IMR-90 (cell line): ENCODE data around the gene RBM8A. TPM values are rescaled to one million over a fixed set of nuclear protein-coding genes. Genes with fewer than 3 reads are reported as not detected.

ENCODE experiments used
- ATAC-seq: fragments of 200-7000 bp; cut with Tn5 transposase; 2 replicates; pipeline ENCODE4 v1.9.1; 2020; ENCODE audit warnings: low read depth, mild to moderate bottlenecking, moderate library complexity
- BruUV-seq: library from RNA; stranded (reverse); fragments of 400-500 nt; replicated peaks from 2 replicates; lab custom pipeline; 2021; lab: Mats Ljungman, UMichigan
- CTCF ChIA-PET: fragments of 300-600 bp; formaldehyde crosslinking; extraction: SDS; loops from one replicate; lab custom pipeline; 2021; ENCODE audit warnings: antibody characterized with exemption; lab: Yijun Ruan, JAX
- POLR2A ChIA-PET: fragments of 300-600 bp; sonication (Branson Sonifier 250); formaldehyde crosslinking; loops from one replicate; lab custom pipeline; 2022; ENCODE audit warnings: antibody characterized with exemption; ENCODE audit not compliant: unreplicated experiment; lab: Charles Lee
- DNase-seq: peaks from one replicate; pipeline ENCODE4 v3.0.0; 2013
- H2AFZ ChIP-seq: replicated peaks from 2 replicates; pipeline ENCODE3; 2013; ENCODE audit warnings: low read length, mild to moderate bottlenecking; ENCODE audit not compliant: poor library complexity
- H2AK5ac ChIP-seq: 2 replicates; pipeline ENCODE4 v1.6.1; 2013; ENCODE audit warnings: low read depth, low read length, inconsistent platforms
- H2AK9ac ChIP-seq: replicated peaks from 2 replicates; pipeline ENCODE3; 2013; ENCODE audit warnings: mild to moderate bottlenecking, low read depth, low read length, moderate library complexity; ENCODE audit not compliant: poor library complexity
- H2BK120ac ChIP-seq: 2 replicates; pipeline ENCODE4 v1.6.1; 2013; ENCODE audit warnings: low read depth, low read length, inconsistent platforms
- H2BK15ac ChIP-seq: 3 replicates; pipeline ENCODE4 v1.6.1; 2013; ENCODE audit warnings: low read depth, low read length, inconsistent platforms
- H2BK20ac ChIP-seq: 2 replicates; pipeline ENCODE4 v1.6.1; 2013; ENCODE audit warnings: low read depth, mild to moderate bottlenecking, inconsistent platforms, low read length, moderate library complexity
- H2BK5ac ChIP-seq: 2 replicates; pipeline ENCODE4 v1.6.1; 2013; ENCODE audit warnings: mild to moderate bottlenecking, low read depth, low read length, inconsistent platforms; ENCODE audit not compliant: poor library complexity, severe bottlenecking
- H3K14ac ChIP-seq: replicated peaks from 2 replicates; pipeline ENCODE4 v1.6.1; 2013; ENCODE audit warnings: low read depth, low read length, inconsistent platforms
- H3K18ac ChIP-seq: 2 replicates; pipeline ENCODE4 v1.6.1; 2013; ENCODE audit warnings: low read depth, low read length, control low read depth
- H3K23ac ChIP-seq: 2 replicates; pipeline ENCODE4 v1.6.1; 2013; ENCODE audit warnings: low read depth, low read length, inconsistent platforms
- H3K27ac ChIP-seq: 2 replicates; pipeline ENCODE4 v1.5.1; 2013; ENCODE audit warnings: mild to moderate bottlenecking, control low read depth, low read length; ENCODE audit not compliant: insufficient read depth
- H3K27me3 ChIP-seq: 2 replicates; pipeline ENCODE4 v1.6.1; 2013; ENCODE audit warnings: low read length; ENCODE audit not compliant: control insufficient read depth, insufficient read depth
- H3K36me3 ChIP-seq: 2 replicates; pipeline ENCODE4 v1.6.1; 2013; ENCODE audit warnings: low read length, mixed read lengths; ENCODE audit not compliant: control insufficient read depth, insufficient read depth
- H3K4ac ChIP-seq: 2 replicates; pipeline ENCODE4 v1.6.1; 2013; ENCODE audit warnings: low read depth, low read length, inconsistent platforms
- H3K4me1 ChIP-seq: 2 replicates; pipeline ENCODE4 v1.6.1; 2013; ENCODE audit warnings: low read length, mixed read lengths; ENCODE audit not compliant: control insufficient read depth, insufficient read depth
- H3K4me2 ChIP-seq: 2 replicates; pipeline ENCODE4 v1.6.1; 2013; ENCODE audit warnings: low read depth, mild to moderate bottlenecking, control low read depth, low read length, moderate library complexity
- H3K4me3 ChIP-seq: 2 replicates; pipeline ENCODE4 v1.5.1; 2013; ENCODE audit warnings: low read depth, mild to moderate bottlenecking, control low read depth, low read length, moderate library complexity; ENCODE audit not compliant: insufficient read depth
- H3K56ac ChIP-seq: 2 replicates; pipeline ENCODE4 v1.6.1; 2013; ENCODE audit warnings: low read length, inconsistent platforms; ENCODE audit not compliant: insufficient read depth; ENCODE audit errors: extremely low read depth
- H3K79me1 ChIP-seq, 2 experiments: 2 replicates each; pipeline ENCODE4 v1.6.1; 2013; ENCODE audit warnings: low read length in 2 of 2, inconsistent platforms in 1 of 2, low read depth in 1 of 2
- H3K9ac ChIP-seq: 2 replicates; pipeline ENCODE4 v1.6.1; 2013; ENCODE audit warnings: low read depth, low read length, control low read depth
- H3K9me1 ChIP-seq: 2 replicates; pipeline ENCODE4 v1.6.1; 2013; ENCODE audit warnings: low read length, inconsistent platforms; ENCODE audit not compliant: insufficient read depth
- H3K9me3 ChIP-seq: 2 replicates; pipeline ENCODE4 v1.6.1; 2013; ENCODE audit warnings: low read length; ENCODE audit not compliant: control insufficient read depth, insufficient read depth
- H4K20me1 ChIP-seq: 2 replicates; pipeline ENCODE4 v1.6.1; 2013; ENCODE audit warnings: low read length, inconsistent platforms; ENCODE audit not compliant: insufficient read depth
- H4K5ac ChIP-seq: 2 replicates; pipeline ENCODE4 v1.6.1; 2013; ENCODE audit warnings: mild to moderate bottlenecking, low read depth, low read length, control low read depth
- H4K8ac ChIP-seq, 2 experiments: 2 replicates each; pipeline ENCODE4 v1.6.1; 2013; ENCODE audit warnings: low read depth in 2 of 2, low read length in 2 of 2, control low read depth in 1 of 2, inconsistent platforms in 1 of 2
- H4K91ac ChIP-seq: 2 replicates; pipeline ENCODE4 v1.6.1; 2013; ENCODE audit warnings: low read depth, low read length, inconsistent platforms; ENCODE audit not compliant: insufficient read depth
- CHD1 ChIP-seq: IDR thresholded peaks from 2 replicates; pipeline ENCODE4 v1.6.1; 2012; ENCODE audit warnings: low read depth, low read length, improper control_type of control experiment
- ELK1 ChIP-seq: fragments of 150-350 bp; IDR thresholded peaks from 2 replicates; pipeline ENCODE4 v1.6.1; 2016; ENCODE audit warnings: low read depth, mild to moderate bottlenecking, low read length, moderate library complexity, borderline replicate concordance
- WGBS, 2 experiments: methylation state at CpG; one replicate each; pipeline versions ENCODE4 v1.1.5 to v1.1.7; 2013; ENCODE audit warnings: missing lambda C conversion rate in 2 of 2; ENCODE audit not compliant: insufficient read length in 1 of 2; ENCODE audit errors: extremely low coverage in 2 of 2; 5-methylcytosine and 5-hydroxymethylcytosine counted together
- dilution Hi-C: fragments of 300-500 bp; cut with HindIII; formaldehyde crosslinking; loops from one replicate; pipeline ENCODE4 v1.14.3; 2018; ENCODE audit warnings: low sequenced_read_pairs; ENCODE audit not compliant: unreplicated experiment
- in situ Hi-C: fragments of 300-500 bp; cut with MboI; formaldehyde crosslinking; loops from 3 replicates; pipeline ENCODE4 v1.14.3; 2019; ENCODE audit warnings: low sequenced_read_pairs, inconsistent platforms, mixed read lengths
- intact Hi-C: fragments of 100-400 bp; cut with micrococcal nuclease; formaldehyde crosslinking; loops from 2 replicates; pipeline ENCODE4 v1.10.0; 2022
- polyA plus RNA-seq, 3 experiments: library from polyadenylated mRNA; depleted of rRNA; stranded (reverse); fragments of >200 nt; gene quantifications; 2 replicates each; pipeline ENCODE4 v1.2.3, GENCODE V29; 2012; ENCODE audit warnings: low replicate concordance in 1 of 3
- total RNA-seq: library from RNA; depleted of rRNA; stranded (reverse); fragments of >200 nt; gene quantifications from 2 replicates; pipeline ENCODE4 v1.2.3, GENCODE V29; 2012
- TF ChIP-seq, protein P1 (sequence below): conservative IDR thresholded peaks from 2 replicates; pipeline ENCODE4 v1.5.1; 2012; ENCODE audit warnings: mild to moderate bottlenecking, low read depth, low read length, improper control_type of control experiment

Gene RBM8A
- total and polyA plus RNA-seq, 2 of the 4 experiments (the other 2 are of a cell fraction): 94.1 to 251 TPM

GRCh38 chr1:145891143-145891542 lies 36.1 kb downstream of the RBM8A start (continued):
- TF ChIP-seq CHD1: no peak

DNA sequence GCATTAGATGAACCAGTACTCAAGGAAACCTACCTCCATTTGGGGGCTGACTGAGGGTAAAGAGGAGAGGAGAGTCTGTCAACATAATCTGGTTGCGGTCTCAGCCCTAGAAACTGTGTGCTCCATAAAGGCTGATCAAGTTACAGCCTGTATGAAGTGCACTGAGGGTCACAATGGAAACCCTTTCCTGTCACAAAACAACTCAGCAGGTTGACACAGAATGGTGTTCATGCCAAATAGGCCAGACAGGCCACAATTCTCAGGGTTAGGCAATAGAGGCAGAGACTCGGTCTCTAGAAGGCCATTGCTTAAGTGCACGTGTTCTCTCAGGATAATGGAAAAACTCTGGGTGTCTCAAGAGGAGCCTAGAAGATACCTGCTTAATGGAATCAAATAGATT lies 37.6 kb downstream of the RBM8A start:
- no peak overlapping the region for H3K9ac ChIP-seq
- POLR2A ChIA-PET: no interaction called here
- H3K14ac ChIP-seq: no peak overlapping the region
- no peak for DNase-seq
- H4K8ac ChIP-seq: no peak overlapping the region
- H3K4me3 ChIP-seq: no peak overlapping the region
- no peak overlapping the region for H2BK20ac ChIP-seq
- no peak overlapping the region for H4K5ac ChIP-seq
- in situ Hi-C loops (no loop called here), dilution Hi-C loops (no loop called here), intact Hi-C loops (loop anchor here (10.0 kb wide), 1 partner anchor 65 kb away; the partner anchor contains the start of gene LIX1L)
- BruUV-seq: no TSS peak
- no peaks in the 10 kb centered on the region for H4K20me1 ChIP-seq
- no peak overlapping the region for H3K4ac ChIP-seq
- H2AFZ ChIP-seq: no peak overlapping the region
- H2BK5ac ChIP-seq: no peak overlapping the region
- H2AK9ac ChIP-seq: no peak overlapping the region
- H4K91ac ChIP-seq: no peak overlapping the region
- no peak for ATAC-seq
- no peak overlapping the region for H3K4me2 ChIP-seq
- no peaks in the 10 kb centered on the region for H3K36me3 ChIP-seq
- H2AK5ac ChIP-seq: no peak overlapping the region
- H2BK15ac ChIP-seq: no peak overlapping the region
- H3K56ac ChIP-seq: no peak overlapping the region
- CTCF ChIA-PET: no interaction called here
- no peaks in the 10 kb centered on the region; the same call in 1 of the 2 replicates for H3K27me3 ChIP-seq
- peaks cover 0 to 4% of the 10 kb centered on the region in 2 experiments; a peak in 1 of 4 replicates for H3K79me1 ChIP-seq
- peaks cover 18% of the 10 kb centered on the region for H3K9me1 ChIP-seq
- no peak overlapping the region for H2BK120ac ChIP-seq
- H3K4me1 ChIP-seq: peaks cover 15% of the 10 kb centered on the region
- no peaks in the 10 kb centered on the region for H3K9me3 ChIP-seq
- no CpG with 5 or more reads among the region's 3 CpGs for WGBS, 2 experiments
- TF ChIP-seq CHD1 (no peak), ELK1 (no peak)
- TF ChIP-seq, protein P1, sequence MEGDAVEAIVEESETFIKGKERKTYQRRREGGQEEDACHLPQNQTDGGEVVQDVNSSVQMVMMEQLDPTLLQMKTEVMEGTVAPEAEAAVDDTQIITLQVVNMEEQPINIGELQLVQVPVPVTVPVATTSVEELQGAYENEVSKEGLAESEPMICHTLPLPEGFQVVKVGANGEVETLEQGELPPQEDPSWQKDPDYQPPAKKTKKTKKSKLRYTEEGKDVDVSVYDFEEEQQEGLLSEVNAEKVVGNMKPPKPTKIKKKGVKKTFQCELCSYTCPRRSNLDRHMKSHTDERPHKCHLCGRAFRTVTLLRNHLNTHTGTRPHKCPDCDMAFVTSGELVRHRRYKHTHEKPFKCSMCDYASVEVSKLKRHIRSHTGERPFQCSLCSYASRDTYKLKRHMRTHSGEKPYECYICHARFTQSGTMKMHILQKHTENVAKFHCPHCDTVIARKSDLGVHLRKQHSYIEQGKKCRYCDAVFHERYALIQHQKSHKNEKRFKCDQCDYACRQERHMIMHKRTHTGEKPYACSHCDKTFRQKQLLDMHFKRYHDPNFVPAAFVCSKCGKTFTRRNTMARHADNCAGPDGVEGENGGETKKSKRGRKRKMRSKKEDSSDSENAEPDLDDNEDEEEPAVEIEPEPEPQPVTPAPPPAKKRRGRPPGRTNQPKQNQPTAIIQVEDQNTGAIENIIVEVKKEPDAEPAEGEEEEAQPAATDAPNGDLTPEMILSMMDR: no peak
- H3K23ac ChIP-seq: no peak overlapping the region
- no peak overlapping the region for H3K18ac ChIP-seq
- H3K27ac ChIP-seq: no peak overlapping the region
